ENCODE data around the gene MKLN1.
"Not testable (repeated sequence)": the region's sequence is repeated elsewhere in the genome, so short reads cannot be mapped to it uniquely, and the experiment has no call there.

MKLN1 gene

GRCh38 chr7:131438969-131439368, 111.3 kb downstream of the MKLN1 start:
- H3K27me3 ChIP-seq (ENCODE audit: control insufficient read depth, insufficient read depth, low read length) = no peaks in the 10 kb centered on the region
- no peak overlapping the region for H3K27ac ChIP-seq (ENCODE audit: low read depth, low read length)
- H3K4me1 ChIP-seq (ENCODE audit: control insufficient read depth, insufficient read depth, low read length) = peaks cover 21% of the 10 kb centered on the region
- H3K9me3 ChIP-seq (ENCODE audit: control insufficient read depth, insufficient read depth, low read length) = no peaks in the 10 kb centered on the region
- H3K4me3 ChIP-seq (ENCODE audit: low read depth, low read length) = no peak overlapping the region
- peaks cover 25% of the 10 kb centered on the region for H3K36me3 ChIP-seq (ENCODE audit: control insufficient read depth, insufficient read depth, low read length)
- H3K9ac ChIP-seq (ENCODE audit: low read depth, low read length) = no peak overlapping the region

- Histone ChIP-seq H3K36me3 (ENCODE audit: control insufficient read depth, insufficient read depth, low read length) (peaks cover 19% of the 10 kb centered on the region), H3K27me3 (ENCODE audit: control insufficient read depth, insufficient read depth, low read length) (no peaks in the 10 kb centered on the region)
Observed at GRCh38 chr7:131443496-131443895, 115.8 kb downstream of the MKLN1 start.

GRCh38 chr7:131444683-131445082, 117.0 kb downstream of the MKLN1 start:
- H3K9ac ChIP-seq (ENCODE audit: low read depth, low read length) = no peak overlapping the region
- no peak overlapping the region for H3K4me3 ChIP-seq (ENCODE audit: low read depth, low read length)
- H3K27me3 ChIP-seq (ENCODE audit: control insufficient read depth, insufficient read depth, low read length) = no peaks in the 10 kb centered on the region
- H3K9me3 ChIP-seq (ENCODE audit: control insufficient read depth, insufficient read depth, low read length) = no peaks in the 10 kb centered on the region
- H3K36me3 ChIP-seq (ENCODE audit: control insufficient read depth, insufficient read depth, low read length) = peaks cover 25% of the 10 kb centered on the region
- H3K4me1 ChIP-seq (ENCODE audit: control insufficient read depth, insufficient read depth, low read length) = peaks cover 5% of the 10 kb centered on the region
- no peak overlapping the region for H3K27ac ChIP-seq (ENCODE audit: low read depth, low read length)

More at GRCh38 chr7:131443496-131443895, 115.8 kb downstream of the MKLN1 start:
- Histone ChIP-seq H3K9ac (ENCODE audit: low read depth, low read length) (no peak overlapping the region), H3K4me1 (ENCODE audit: control insufficient read depth, insufficient read depth, low read length) (peaks cover 17% of the 10 kb centered on the region), H3K4me3 (ENCODE audit: low read depth, low read length) (no peak overlapping the region), H3K9me3 (ENCODE audit: control insufficient read depth, insufficient read depth, low read length) (no peaks in the 10 kb centered on the region), H3K27ac (ENCODE audit: low read depth, low read length) (no peak overlapping the region)

GRCh38 chr7:131449373-131449902, 121.8 kb downstream of the MKLN1 start:
- Histone ChIP-seq H3K27me3 (ENCODE audit: control insufficient read depth, insufficient read depth, low read length) (no peaks in the 10 kb centered on the region), H3K36me3 (ENCODE audit: control insufficient read depth, insufficient read depth, low read length) (peaks cover 11% of the 10 kb centered on the region; the same call in 1 of the 2 replicates), H3K27ac (ENCODE audit: low read depth, low read length) (no peak overlapping the region), H3K4me3 (ENCODE audit: low read depth, low read length) (no peak overlapping the region), H3K4me1 (ENCODE audit: control insufficient read depth, insufficient read depth, low read length) (no peaks in the 10 kb centered on the region), H3K9ac (ENCODE audit: low read depth, low read length) (no peak overlapping the region), H3K9me3 (ENCODE audit: control insufficient read depth, insufficient read depth, low read length) (no peaks in the 10 kb centered on the region)

- H3K36me3 ChIP-seq (ENCODE audit: control insufficient read depth, insufficient read depth, low read length) = no peaks in the 10 kb centered on the region; the same call in 1 of the 2 replicates
Observed at GRCh38 chr7:131454498-131454897, 126.8 kb downstream of the MKLN1 start.

GRCh38 chr7:131455001-131455400, 127.3 kb downstream of the MKLN1 start:
- Histone ChIP-seq H3K4me3 (ENCODE audit: low read depth, low read length) (no peak overlapping the region), H3K27me3 (ENCODE audit: control insufficient read depth, insufficient read depth, low read length) (no peaks in the 10 kb centered on the region), H3K9me3 (ENCODE audit: control insufficient read depth, insufficient read depth, low read length) (no peaks in the 10 kb centered on the region)

More at GRCh38 chr7:131454498-131454897, 126.8 kb downstream of the MKLN1 start:
- Histone ChIP-seq H3K9me3 (ENCODE audit: control insufficient read depth, insufficient read depth, low read length) (no peaks in the 10 kb centered on the region), H3K4me3 (ENCODE audit: low read depth, low read length) (no peak overlapping the region), H3K9ac (ENCODE audit: low read depth, low read length) (no peak overlapping the region), H3K4me1 (ENCODE audit: control insufficient read depth, insufficient read depth, low read length) (peaks cover 3% of the 10 kb centered on the region; the same call in 1 of the 2 replicates), H3K27ac (ENCODE audit: low read depth, low read length) (no peak overlapping the region), H3K27me3 (ENCODE audit: control insufficient read depth, insufficient read depth, low read length) (no peaks in the 10 kb centered on the region)

GRCh38 chr7:131455546-131455945, 127.9 kb downstream of the MKLN1 start:
- H3K4me3 ChIP-seq (ENCODE audit: low read depth, low read length) = no peak overlapping the region
- no peaks in the 10 kb centered on the region for H3K9me3 ChIP-seq (ENCODE audit: control insufficient read depth, insufficient read depth, low read length)
- H3K9ac ChIP-seq (ENCODE audit: low read depth, low read length) = no peak overlapping the region
- no peak overlapping the region for H3K27ac ChIP-seq (ENCODE audit: low read depth, low read length)
- no peaks in the 10 kb centered on the region for H3K36me3 ChIP-seq (ENCODE audit: control insufficient read depth, insufficient read depth, low read length)
- no peaks in the 10 kb centered on the region for H3K27me3 ChIP-seq (ENCODE audit: control insufficient read depth, insufficient read depth, low read length)
- H3K4me1 ChIP-seq (ENCODE audit: control insufficient read depth, insufficient read depth, low read length) = peaks cover 3% of the 10 kb centered on the region; the same call in 1 of the 2 replicates

More at GRCh38 chr7:131455001-131455400, 127.3 kb downstream of the MKLN1 start:
- Histone ChIP-seq H3K36me3 (ENCODE audit: control insufficient read depth, insufficient read depth, low read length) (no peaks in the 10 kb centered on the region; the same call in 1 of the 2 replicates), H3K4me1 (ENCODE audit: control insufficient read depth, insufficient read depth, low read length) (peaks cover 3% of the 10 kb centered on the region; the same call in 1 of the 2 replicates), H3K9ac (ENCODE audit: low read depth, low read length) (no peak overlapping the region), H3K27ac (ENCODE audit: low read depth, low read length) (no peak overlapping the region)

- H3K9ac ChIP-seq (ENCODE audit: low read depth, low read length) = no peak overlapping the region
- no peak overlapping the region for H3K27ac ChIP-seq (ENCODE audit: low read depth, low read length)
- peaks cover 3% of the 10 kb centered on the region; the same call in 1 of the 2 replicates for H3K4me1 ChIP-seq (ENCODE audit: control insufficient read depth, insufficient read depth, low read length)
- H3K27me3 ChIP-seq (ENCODE audit: control insufficient read depth, insufficient read depth, low read length) = no peaks in the 10 kb centered on the region
- no peaks in the 10 kb centered on the region for H3K9me3 ChIP-seq (ENCODE audit: control insufficient read depth, insufficient read depth, low read length)
- H3K4me3 ChIP-seq (ENCODE audit: low read depth, low read length) = no peak overlapping the region
- H3K36me3 ChIP-seq (ENCODE audit: control insufficient read depth, insufficient read depth, low read length) = no peaks in the 10 kb centered on the region
Observed at GRCh38 chr7:131456338-131456737, 128.7 kb downstream of the MKLN1 start.

- H3K4me3 ChIP-seq (ENCODE audit: low read depth, low read length) = no peak overlapping the region
- H3K36me3 ChIP-seq (ENCODE audit: control insufficient read depth, insufficient read depth, low read length) = peaks cover 13% of the 10 kb centered on the region
- H3K27ac ChIP-seq (ENCODE audit: low read depth, low read length) = peak overlapping the region; percentile 26
- peaks cover 3% of the 10 kb centered on the region; the same call in 1 of the 2 replicates for H3K4me1 ChIP-seq (ENCODE audit: control insufficient read depth, insufficient read depth, low read length)
- no peaks in the 10 kb centered on the region for H3K27me3 ChIP-seq (ENCODE audit: control insufficient read depth, insufficient read depth, low read length)
- no peak overlapping the region for H3K9ac ChIP-seq (ENCODE audit: low read depth, low read length)
- H3K9me3 ChIP-seq (ENCODE audit: control insufficient read depth, insufficient read depth, low read length) = no peaks in the 10 kb centered on the region
Observed at GRCh38 chr7:131459256-131459655, 131.6 kb downstream of the MKLN1 start.

GRCh38 chr7:131462059-131462458, 134.4 kb downstream of the MKLN1 start:
- peaks cover 33% of the 10 kb centered on the region for H3K36me3 ChIP-seq (ENCODE audit: control insufficient read depth, insufficient read depth, low read length)
- no peaks in the 10 kb centered on the region for H3K27me3 ChIP-seq (ENCODE audit: control insufficient read depth, insufficient read depth, low read length)
- no peak overlapping the region for H3K27ac ChIP-seq (ENCODE audit: low read depth, low read length)
- no peaks in the 10 kb centered on the region for H3K9me3 ChIP-seq (ENCODE audit: control insufficient read depth, insufficient read depth, low read length)
- no peak overlapping the region for H3K9ac ChIP-seq (ENCODE audit: low read depth, low read length)
- no peak overlapping the region for H3K4me3 ChIP-seq (ENCODE audit: low read depth, low read length)
- H3K4me1 ChIP-seq (ENCODE audit: control insufficient read depth, insufficient read depth, low read length) = peaks cover 3% of the 10 kb centered on the region; the same call in 1 of the 2 replicates

GRCh38 chr7:131462715-131463114, 135.0 kb downstream of the MKLN1 start:
- H3K4me3 ChIP-seq (ENCODE audit: low read depth, low read length); H3K4me1 ChIP-seq (ENCODE audit: control insufficient read depth, insufficient read depth, low read length); H3K27me3 ChIP-seq (ENCODE audit: control insufficient read depth, insufficient read depth, low read length); H3K9ac ChIP-seq (ENCODE audit: low read depth, low read length); H3K27ac ChIP-seq (ENCODE audit: low read depth, low read length); H3K9me3 ChIP-seq (ENCODE audit: control insufficient read depth, insufficient read depth, low read length): not testable (repeated sequence)
- peaks cover 39% of the 10 kb centered on the region for H3K36me3 ChIP-seq (ENCODE audit: control insufficient read depth, insufficient read depth, low read length)

Data from HUES48 (cell line).